ENCODE data around the gene COL21A1. TPM values are rescaled to one million over a fixed set of nuclear protein-coding genes. Genes with fewer than 3 reads are reported as not detected.

The COL21A1 gene
- total and polyA plus RNA-seq, 2 of the 13 experiments (the other 11 are each of a cell fraction or from before 2014, with no cell fraction given) = 0.13 TPM; not detected in 1

DNA sequence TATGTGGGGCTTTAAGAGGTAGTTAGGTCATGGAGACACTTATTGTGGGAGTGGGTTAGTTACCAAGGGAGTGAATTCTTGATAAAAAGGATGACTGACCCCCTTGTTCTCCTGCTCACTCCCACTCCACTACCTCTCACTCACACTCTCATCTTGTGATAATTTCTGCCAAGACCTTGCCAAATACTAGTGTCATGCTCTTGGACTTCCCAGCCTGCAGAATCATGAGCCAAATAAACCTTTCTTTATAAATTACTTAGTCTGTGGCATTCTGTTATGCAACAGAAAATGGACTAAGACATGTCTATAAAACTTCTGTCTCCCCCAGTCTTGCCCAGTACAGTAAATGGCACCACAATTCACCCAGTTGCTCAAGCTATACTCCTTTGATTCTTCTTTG lies 93.3 kb downstream of the COL21A1 start:
- Histone ChIP-seq H3K4me1 (ENCODE audit: insufficient read depth, low read length) (peaks cover 23% of the 10 kb centered on the region), H2AFZ (ENCODE audit: low read length) (no peak overlapping the region), H3K4me2 (ENCODE audit: low read depth, low read length) (no peak overlapping the region), H3K27ac (ENCODE audit: extremely low read length, insufficient read depth, low read length) (no peak overlapping the region), H4K20me1 (ENCODE audit: insufficient read depth, low read length) (no peaks in the 10 kb centered on the region), H3K4me3 (replicated peaks in 1 of 3; ENCODE audit: insufficient read depth in 1 of 3, low read depth in 2 of 3, low read length in 3 of 3) (no peak overlapping the region), H3K9ac (ENCODE audit: insufficient read depth, low read depth, low read length) (no peak overlapping the region), H3K36me3 (replicated peaks in 1 of 2; ENCODE audit: control insufficient read depth in 1 of 2, insufficient read depth in 2 of 2, low read length in 2 of 2) (no peaks in the 10 kb centered on the region), H3K79me2 (ENCODE audit: insufficient read depth, low read length) (no peaks in the 10 kb centered on the region), H3K9me3 (ENCODE audit: low read length) (peaks cover 8% of the 10 kb centered on the region), H3K27me3 (ENCODE audit: control insufficient read depth in 1 of 2, insufficient read depth in 2 of 2, low read length in 2 of 2) (no peaks in the 10 kb centered on the region)
- ChIA-PET CTCF (ENCODE audit: low intra/inter-chr PET ratio, low total read pairs) (no interaction called here), POLR2A (no interaction called here)
- FAIRE-seq (no peak), DNase-seq (ENCODE audit: low spot score) (no peak), ATAC-seq (no peak)
- BruUV-seq (replicated peaks) = no TSS peak
- intact Hi-C loops (cut with micrococcal nuclease; ENCODE audit: unreplicated experiment) (loop anchor here (10.0 kb wide), 1 partner anchor 59 kb away; no protein-coding TSS in a partner anchor), in situ Hi-C loops (cut with HindIII; ENCODE audit: extremely low pct_ligation_motif_present, low pct_unique_long_range_greater_than_20kb) (no loop called here)
- TF ChIP-seq SAP130 (CRISPR knock-in tag; IDR thresholded peaks at IDR 0.05; ENCODE audit: low read depth) (no peak), ZMAT3 (CRISPR knock-in tag; conservative IDR thresholded peaks at IDR 0.05) (no peak), ZNF564 (CRISPR knock-in tag; IDR thresholded peaks at IDR 0.05) (peak; percentile 100)

DNA sequence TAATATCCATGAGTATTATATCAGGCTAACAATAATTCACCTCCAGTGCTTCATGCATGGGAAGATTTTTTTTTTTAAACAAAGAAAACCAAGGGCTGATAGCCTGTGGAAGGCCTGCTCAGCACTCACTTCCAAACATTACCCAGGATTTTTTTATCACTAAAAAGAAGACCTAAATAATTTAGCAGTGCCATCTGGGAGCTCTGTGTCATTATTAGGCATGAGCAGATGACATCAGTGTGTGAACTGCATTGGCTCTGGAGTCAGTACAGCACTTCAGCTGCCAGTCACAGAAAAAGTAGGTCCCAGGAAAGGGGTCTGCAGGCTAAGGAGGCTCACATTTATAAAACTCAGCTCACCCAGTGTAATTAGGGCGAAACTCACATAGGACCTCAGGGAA lies 94.8 kb downstream of the COL21A1 start:
- no peak for DNase-seq (ENCODE audit: low spot score)
- 0% methylated on average over 1 of the region's 1 CpG for WGBS (ENCODE audit: low lambda C conversion rate)
- no peak overlapping the region for H3K4me2 ChIP-seq (ENCODE audit: low read depth, low read length)
- CTCF ChIA-PET (ENCODE audit: low intra/inter-chr PET ratio, low total read pairs) = no interaction called here
- in situ Hi-C loops (cut with HindIII; ENCODE audit: extremely low pct_ligation_motif_present, low pct_unique_long_range_greater_than_20kb) (no loop called here), intact Hi-C loops (cut with micrococcal nuclease; ENCODE audit: unreplicated experiment) (loop anchor here (10.0 kb wide), 1 partner anchor 58 kb away; no protein-coding TSS in a partner anchor)
- no peaks in the 10 kb centered on the region for H3K36me3 ChIP-seq (replicated peaks in 1 of 2; ENCODE audit: control insufficient read depth in 1 of 2, insufficient read depth in 2 of 2, low read length in 2 of 2)
- H3K4me1 ChIP-seq (ENCODE audit: insufficient read depth, low read length) = peaks cover 23% of the 10 kb centered on the region
- H4K20me1 ChIP-seq (ENCODE audit: insufficient read depth, low read length) = no peaks in the 10 kb centered on the region
- no peak overlapping the region for H3K4me3 ChIP-seq (replicated peaks in 1 of 3; ENCODE audit: insufficient read depth in 1 of 3, low read depth in 2 of 3, low read length in 3 of 3)
- FAIRE-seq = no peak
- no peak for ATAC-seq
- no peak overlapping the region for H3K27ac ChIP-seq (ENCODE audit: extremely low read length, insufficient read depth, low read length)
- no peaks in the 10 kb centered on the region for H3K27me3 ChIP-seq (ENCODE audit: control insufficient read depth in 1 of 2, insufficient read depth in 2 of 2, low read length in 2 of 2)
- H3K9me3 ChIP-seq (ENCODE audit: low read length) = peaks cover 8% of the 10 kb centered on the region
- BruUV-seq (replicated peaks) = no TSS peak
- no peak overlapping the region for H2AFZ ChIP-seq (ENCODE audit: low read length)
- no peak for TF ChIP-seq ZNF644 (CRISPR knock-in tag; IDR thresholded peaks at IDR 0.05; ENCODE audit: low read depth)
- no peak for TF ChIP-seq ZNF670 (CRISPR knock-in tag; IDR thresholded peaks at IDR 0.05; ENCODE audit: borderline replicate concordance)
- no peak for TF ChIP-seq ZNF816 (CRISPR knock-in tag; IDR thresholded peaks at IDR 0.05; ENCODE audit: borderline replicate concordance)
- TF ChIP-seq ZNF605 (CRISPR knock-in tag; IDR thresholded peaks at IDR 0.05) = no peak
- TF ChIP-seq ZSCAN30 (CRISPR knock-in tag; IDR thresholded peaks at IDR 0.05) = no peak
- TF ChIP-seq PHF8 (CRISPR knock-in tag; IDR thresholded peaks at IDR 0.05) = no peak
- TF ChIP-seq HOXA3 (CRISPR knock-in tag; IDR thresholded peaks at IDR 0.05) = no peak
- POLR2A ChIA-PET = no interaction called here
- no peak overlapping the region for H3K9ac ChIP-seq (ENCODE audit: insufficient read depth, low read depth, low read length)
- no peaks in the 10 kb centered on the region for H3K79me2 ChIP-seq (ENCODE audit: insufficient read depth, low read length)

All from HepG2 (cell line).